Uterus (tissue), 2 donors: ENCODE data around the gene MSMP.

Source experiments
- POLR2A ChIP-seq, 2 donors: fragments of 450-650 bp; IDR thresholded peaks; one replicate each; pipeline ENCODE4 v1.6.1; 2016; ENCODE audit warnings: antibody characterized with exemption in 2 of 2, mild to moderate bottlenecking in 1 of 2, moderate library complexity in 1 of 2
- TF ChIP-seq, protein P1 (sequence below), 4 experiments: fragments of 200-600 bp in 2 of 4; fragments of 450-650 bp in 2 of 4; sonication (generic) in 2 of 4; IDR thresholded peaks; one replicate each; pipeline ENCODE4 v1.5.1; 2016 to 2019; ENCODE audit warnings: antibody characterized with exemption in 4 of 4, mild to moderate bottlenecking in 2 of 4, moderate library complexity in 1 of 4

GRCh38 chr9:35755071-35755470 lies 995 bp upstream of the MSMP start:
- TF ChIP-seq, protein P1, sequence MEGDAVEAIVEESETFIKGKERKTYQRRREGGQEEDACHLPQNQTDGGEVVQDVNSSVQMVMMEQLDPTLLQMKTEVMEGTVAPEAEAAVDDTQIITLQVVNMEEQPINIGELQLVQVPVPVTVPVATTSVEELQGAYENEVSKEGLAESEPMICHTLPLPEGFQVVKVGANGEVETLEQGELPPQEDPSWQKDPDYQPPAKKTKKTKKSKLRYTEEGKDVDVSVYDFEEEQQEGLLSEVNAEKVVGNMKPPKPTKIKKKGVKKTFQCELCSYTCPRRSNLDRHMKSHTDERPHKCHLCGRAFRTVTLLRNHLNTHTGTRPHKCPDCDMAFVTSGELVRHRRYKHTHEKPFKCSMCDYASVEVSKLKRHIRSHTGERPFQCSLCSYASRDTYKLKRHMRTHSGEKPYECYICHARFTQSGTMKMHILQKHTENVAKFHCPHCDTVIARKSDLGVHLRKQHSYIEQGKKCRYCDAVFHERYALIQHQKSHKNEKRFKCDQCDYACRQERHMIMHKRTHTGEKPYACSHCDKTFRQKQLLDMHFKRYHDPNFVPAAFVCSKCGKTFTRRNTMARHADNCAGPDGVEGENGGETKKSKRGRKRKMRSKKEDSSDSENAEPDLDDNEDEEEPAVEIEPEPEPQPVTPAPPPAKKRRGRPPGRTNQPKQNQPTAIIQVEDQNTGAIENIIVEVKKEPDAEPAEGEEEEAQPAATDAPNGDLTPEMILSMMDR (IDR thresholded peaks at IDR 0.05), result no peak
- no peak for TF ChIP-seq POLR2A (IDR thresholded peaks at IDR 0.05)
